IMR-90 (cell line): ENCODE measurements around the gene TEX101. TPM values are rescaled to one million over a fixed set of nuclear protein-coding genes. Genes with fewer than 3 reads are reported as not detected.

Experiments used
- ATAC-seq: fragments of 200-7000 bp; cut with Tn5 transposase; 2 replicates; pipeline ENCODE4 v1.9.1; 2020; ENCODE audit warnings: low read depth, mild to moderate bottlenecking, moderate library complexity
- BruUV-seq: library from RNA; stranded (reverse); fragments of 400-500 nt; replicated peaks from 2 replicates; lab custom pipeline; 2021; lab: Mats Ljungman, UMichigan
- CTCF ChIA-PET: fragments of 300-600 bp; formaldehyde crosslinking; extraction: SDS; loops from one replicate; lab custom pipeline; 2021; ENCODE audit warnings: antibody characterized with exemption; lab: Yijun Ruan, JAX
- POLR2A ChIA-PET: fragments of 300-600 bp; sonication (Branson Sonifier 250); formaldehyde crosslinking; loops from one replicate; lab custom pipeline; 2022; ENCODE audit warnings: antibody characterized with exemption; ENCODE audit not compliant: unreplicated experiment; lab: Charles Lee
- DNase-seq: peaks from one replicate; pipeline ENCODE4 v3.0.0; 2013
- H2AFZ ChIP-seq: replicated peaks from 2 replicates; pipeline ENCODE3; 2013; ENCODE audit warnings: low read length, mild to moderate bottlenecking; ENCODE audit not compliant: poor library complexity
- H2AK5ac ChIP-seq: 2 replicates; pipeline ENCODE4 v1.6.1; 2013; ENCODE audit warnings: low read depth, low read length, inconsistent platforms
- H2AK9ac ChIP-seq: replicated peaks from 2 replicates; pipeline ENCODE3; 2013; ENCODE audit warnings: mild to moderate bottlenecking, low read depth, low read length, moderate library complexity; ENCODE audit not compliant: poor library complexity
- H2BK120ac ChIP-seq: 2 replicates; pipeline ENCODE4 v1.6.1; 2013; ENCODE audit warnings: low read depth, low read length, inconsistent platforms
- H2BK15ac ChIP-seq: 3 replicates; pipeline ENCODE4 v1.6.1; 2013; ENCODE audit warnings: low read depth, low read length, inconsistent platforms
- H2BK20ac ChIP-seq: 2 replicates; pipeline ENCODE4 v1.6.1; 2013; ENCODE audit warnings: low read depth, mild to moderate bottlenecking, inconsistent platforms, low read length, moderate library complexity
- H2BK5ac ChIP-seq: 2 replicates; pipeline ENCODE4 v1.6.1; 2013; ENCODE audit warnings: mild to moderate bottlenecking, low read depth, low read length, inconsistent platforms; ENCODE audit not compliant: poor library complexity, severe bottlenecking
- H3K14ac ChIP-seq: replicated peaks from 2 replicates; pipeline ENCODE4 v1.6.1; 2013; ENCODE audit warnings: low read depth, low read length, inconsistent platforms
- H3K18ac ChIP-seq: 2 replicates; pipeline ENCODE4 v1.6.1; 2013; ENCODE audit warnings: low read depth, low read length, control low read depth
- H3K23ac ChIP-seq: 2 replicates; pipeline ENCODE4 v1.6.1; 2013; ENCODE audit warnings: low read depth, low read length, inconsistent platforms
- H3K27ac ChIP-seq: 2 replicates; pipeline ENCODE4 v1.5.1; 2013; ENCODE audit warnings: mild to moderate bottlenecking, control low read depth, low read length; ENCODE audit not compliant: insufficient read depth
- H3K27me3 ChIP-seq: 2 replicates; pipeline ENCODE4 v1.6.1; 2013; ENCODE audit warnings: low read length; ENCODE audit not compliant: control insufficient read depth, insufficient read depth
- H3K36me3 ChIP-seq: 2 replicates; pipeline ENCODE4 v1.6.1; 2013; ENCODE audit warnings: low read length, mixed read lengths; ENCODE audit not compliant: control insufficient read depth, insufficient read depth
- H3K4ac ChIP-seq: 2 replicates; pipeline ENCODE4 v1.6.1; 2013; ENCODE audit warnings: low read depth, low read length, inconsistent platforms
- H3K4me1 ChIP-seq: 2 replicates; pipeline ENCODE4 v1.6.1; 2013; ENCODE audit warnings: low read length, mixed read lengths; ENCODE audit not compliant: control insufficient read depth, insufficient read depth
- H3K4me2 ChIP-seq: 2 replicates; pipeline ENCODE4 v1.6.1; 2013; ENCODE audit warnings: low read depth, mild to moderate bottlenecking, control low read depth, low read length, moderate library complexity
- H3K4me3 ChIP-seq: 2 replicates; pipeline ENCODE4 v1.5.1; 2013; ENCODE audit warnings: low read depth, mild to moderate bottlenecking, control low read depth, low read length, moderate library complexity; ENCODE audit not compliant: insufficient read depth
- H3K56ac ChIP-seq: 2 replicates; pipeline ENCODE4 v1.6.1; 2013; ENCODE audit warnings: low read length, inconsistent platforms; ENCODE audit not compliant: insufficient read depth; ENCODE audit errors: extremely low read depth
- H3K79me1 ChIP-seq, 2 experiments: 2 replicates each; pipeline ENCODE4 v1.6.1; 2013; ENCODE audit warnings: low read length in 2 of 2, inconsistent platforms in 1 of 2, low read depth in 1 of 2
- H3K9ac ChIP-seq: 2 replicates; pipeline ENCODE4 v1.6.1; 2013; ENCODE audit warnings: low read depth, low read length, control low read depth
- H3K9me1 ChIP-seq: 2 replicates; pipeline ENCODE4 v1.6.1; 2013; ENCODE audit warnings: low read length, inconsistent platforms; ENCODE audit not compliant: insufficient read depth
- H3K9me3 ChIP-seq: 2 replicates; pipeline ENCODE4 v1.6.1; 2013; ENCODE audit warnings: low read length; ENCODE audit not compliant: control insufficient read depth, insufficient read depth
- H4K20me1 ChIP-seq: 2 replicates; pipeline ENCODE4 v1.6.1; 2013; ENCODE audit warnings: low read length, inconsistent platforms; ENCODE audit not compliant: insufficient read depth
- H4K5ac ChIP-seq: 2 replicates; pipeline ENCODE4 v1.6.1; 2013; ENCODE audit warnings: mild to moderate bottlenecking, low read depth, low read length, control low read depth
- H4K8ac ChIP-seq, 2 experiments: 2 replicates each; pipeline ENCODE4 v1.6.1; 2013; ENCODE audit warnings: low read depth in 2 of 2, low read length in 2 of 2, control low read depth in 1 of 2, inconsistent platforms in 1 of 2
- H4K91ac ChIP-seq: 2 replicates; pipeline ENCODE4 v1.6.1; 2013; ENCODE audit warnings: low read depth, low read length, inconsistent platforms; ENCODE audit not compliant: insufficient read depth
- BHLHE40 ChIP-seq: fragments of 150-350 bp; IDR thresholded peaks from 2 replicates; pipeline ENCODE4 v1.6.1; 2016; ENCODE audit warnings: mild to moderate bottlenecking, low read depth, low read length
- CEBPB ChIP-seq: IDR thresholded peaks from 2 replicates; pipeline ENCODE4 v1.6.1; 2012; ENCODE audit warnings: low read depth, low read length, improper control_type of control experiment
- CHD1 ChIP-seq: IDR thresholded peaks from 2 replicates; pipeline ENCODE4 v1.6.1; 2012; ENCODE audit warnings: low read depth, low read length, improper control_type of control experiment
- FOS ChIP-seq: fragments of 150-350 bp; IDR thresholded peaks from 2 replicates; pipeline ENCODE4 v1.6.1; 2016; ENCODE audit warnings: low read depth, low read length
- MAFK ChIP-seq: IDR thresholded peaks from 2 replicates; pipeline ENCODE4 v1.6.1; 2012; ENCODE audit warnings: low read depth, low read length, improper control_type of control experiment
- MAZ ChIP-seq: IDR thresholded peaks from 2 replicates; pipeline ENCODE4 v1.6.1; 2012; ENCODE audit warnings: low read depth, mild to moderate bottlenecking, low read length, improper control_type of control experiment, moderate library complexity, borderline replicate concordance
- MXI1 ChIP-seq: IDR thresholded peaks from 2 replicates; pipeline ENCODE4 v1.6.1; 2012; ENCODE audit warnings: low read depth, mild to moderate bottlenecking, low read length, moderate library complexity, borderline replicate concordance
- NFE2L2 ChIP-seq: fragments of 150-350 bp; IDR thresholded peaks from 2 replicates; pipeline ENCODE4 v1.6.1; 2016; ENCODE audit warnings: low read depth, mild to moderate bottlenecking, low read length
- POLR2A ChIP-seq: IDR thresholded peaks from 2 replicates; pipeline ENCODE4 v1.6.1; 2012; ENCODE audit warnings: mild to moderate bottlenecking, low read depth, low read length
- RAD21 ChIP-seq: IDR thresholded peaks from 2 replicates; pipeline ENCODE4 v1.6.1; 2012; ENCODE audit warnings: low read length, improper control_type of control experiment
- RCOR1 ChIP-seq: IDR thresholded peaks from 2 replicates; pipeline ENCODE4 v1.6.1; 2012; ENCODE audit warnings: mild to moderate bottlenecking, low read length, improper control_type of control experiment; ENCODE audit not compliant: insufficient replicate concordance
- RFX5 ChIP-seq: IDR thresholded peaks from 2 replicates; pipeline ENCODE4 v1.8.0; 2012; ENCODE audit warnings: low read depth, mild to moderate bottlenecking, low read length, moderate library complexity
- SMC3 ChIP-seq: fragments of 150-350 bp; IDR thresholded peaks from 2 replicates; pipeline ENCODE4 v1.6.1; 2016; ENCODE audit warnings: low read depth, mild to moderate bottlenecking, antibody characterized with exemption, low read length, moderate library complexity
- WGBS, 2 experiments: methylation state at CpG; one replicate each; pipeline versions ENCODE4 v1.1.5 to v1.1.7; 2013; ENCODE audit warnings: missing lambda C conversion rate in 2 of 2; ENCODE audit not compliant: insufficient read length in 1 of 2; ENCODE audit errors: extremely low coverage in 2 of 2; 5-methylcytosine and 5-hydroxymethylcytosine counted together
- dilution Hi-C: fragments of 300-500 bp; cut with HindIII; formaldehyde crosslinking; loops from one replicate; pipeline ENCODE4 v1.14.3; 2018; ENCODE audit warnings: low sequenced_read_pairs; ENCODE audit not compliant: unreplicated experiment
- in situ Hi-C: fragments of 300-500 bp; cut with MboI; formaldehyde crosslinking; loops from 3 replicates; pipeline ENCODE4 v1.14.3; 2019; ENCODE audit warnings: low sequenced_read_pairs, inconsistent platforms, mixed read lengths
- intact Hi-C: fragments of 100-400 bp; cut with micrococcal nuclease; formaldehyde crosslinking; loops from 2 replicates; pipeline ENCODE4 v1.10.0; 2022
- polyA plus RNA-seq, 3 experiments: library from polyadenylated mRNA; depleted of rRNA; stranded (reverse); fragments of >200 nt; gene quantifications; 2 replicates each; pipeline ENCODE4 v1.2.3, GENCODE V29; 2012; ENCODE audit warnings: low replicate concordance in 1 of 3
- total RNA-seq: library from RNA; depleted of rRNA; stranded (reverse); fragments of >200 nt; gene quantifications from 2 replicates; pipeline ENCODE4 v1.2.3, GENCODE V29; 2012
- TF ChIP-seq, protein P1 (sequence below): conservative IDR thresholded peaks from 2 replicates; pipeline ENCODE4 v1.5.1; 2012; ENCODE audit warnings: mild to moderate bottlenecking, low read depth, low read length, improper control_type of control experiment
- TF ChIP-seq, protein P2 (sequence below): fragments of 150-350 bp; IDR thresholded peaks from 2 replicates; pipeline ENCODE4 v1.6.1; 2017; ENCODE audit warnings: mild to moderate bottlenecking, antibody characterized with exemption, low read length, low read depth
- TF ChIP-seq, protein P3 (sequence below): fragments of 150-350 bp; IDR thresholded peaks from 2 replicates; pipeline ENCODE4 v1.6.1; 2016; ENCODE audit warnings: low read depth, mild to moderate bottlenecking, low read length, moderate library complexity, borderline replicate concordance

TEX101 gene
- total and polyA plus RNA-seq, 2 of the 4 experiments (the other 2 are of a cell fraction): not detected

GRCh38 chr19:43429395-43429794, 14.7 kb downstream of the TEX101 start:
- H3K9me3 ChIP-seq: no peaks in the 10 kb centered on the region
- H3K79me1 ChIP-seq: no peaks in the 10 kb centered on the region
- WGBS, 2 experiments: 33% methylated on average over 1 of the region's 7 CpGs; no CpG with 5 or more reads in 1 of the 2 experiments
- H2BK15ac ChIP-seq: no peak overlapping the region
- no peak overlapping the region for H2AFZ ChIP-seq
- H3K27ac ChIP-seq: no peak overlapping the region
- H3K4me3 ChIP-seq: no peak overlapping the region
- no peaks in the 10 kb centered on the region for H3K36me3 ChIP-seq
- no peak for TF ChIP-seq NFE2L2
- no peak for TF ChIP-seq POLR2A
- no peak for TF ChIP-seq MAFK
- TF ChIP-seq RFX5: no peak
- TF ChIP-seq, protein P1, sequence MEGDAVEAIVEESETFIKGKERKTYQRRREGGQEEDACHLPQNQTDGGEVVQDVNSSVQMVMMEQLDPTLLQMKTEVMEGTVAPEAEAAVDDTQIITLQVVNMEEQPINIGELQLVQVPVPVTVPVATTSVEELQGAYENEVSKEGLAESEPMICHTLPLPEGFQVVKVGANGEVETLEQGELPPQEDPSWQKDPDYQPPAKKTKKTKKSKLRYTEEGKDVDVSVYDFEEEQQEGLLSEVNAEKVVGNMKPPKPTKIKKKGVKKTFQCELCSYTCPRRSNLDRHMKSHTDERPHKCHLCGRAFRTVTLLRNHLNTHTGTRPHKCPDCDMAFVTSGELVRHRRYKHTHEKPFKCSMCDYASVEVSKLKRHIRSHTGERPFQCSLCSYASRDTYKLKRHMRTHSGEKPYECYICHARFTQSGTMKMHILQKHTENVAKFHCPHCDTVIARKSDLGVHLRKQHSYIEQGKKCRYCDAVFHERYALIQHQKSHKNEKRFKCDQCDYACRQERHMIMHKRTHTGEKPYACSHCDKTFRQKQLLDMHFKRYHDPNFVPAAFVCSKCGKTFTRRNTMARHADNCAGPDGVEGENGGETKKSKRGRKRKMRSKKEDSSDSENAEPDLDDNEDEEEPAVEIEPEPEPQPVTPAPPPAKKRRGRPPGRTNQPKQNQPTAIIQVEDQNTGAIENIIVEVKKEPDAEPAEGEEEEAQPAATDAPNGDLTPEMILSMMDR: no peak
- TF ChIP-seq SMC3: no peak
- TF ChIP-seq, protein P2, sequence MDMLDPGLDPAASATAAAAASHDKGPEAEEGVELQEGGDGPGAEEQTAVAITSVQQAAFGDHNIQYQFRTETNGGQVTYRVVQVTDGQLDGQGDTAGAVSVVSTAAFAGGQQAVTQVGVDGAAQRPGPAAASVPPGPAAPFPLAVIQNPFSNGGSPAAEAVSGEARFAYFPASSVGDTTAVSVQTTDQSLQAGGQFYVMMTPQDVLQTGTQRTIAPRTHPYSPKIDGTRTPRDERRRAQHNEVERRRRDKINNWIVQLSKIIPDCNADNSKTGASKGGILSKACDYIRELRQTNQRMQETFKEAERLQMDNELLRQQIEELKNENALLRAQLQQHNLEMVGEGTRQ: no peak
- TF ChIP-seq MAZ: no peak
- no peak for TF ChIP-seq BHLHE40
- no peak for TF ChIP-seq RCOR1
- TF ChIP-seq MXI1: no peak
- TF ChIP-seq RAD21: no peak
- TF ChIP-seq CEBPB: no peak
- TF ChIP-seq CHD1: no peak
- TF ChIP-seq, protein P3, sequence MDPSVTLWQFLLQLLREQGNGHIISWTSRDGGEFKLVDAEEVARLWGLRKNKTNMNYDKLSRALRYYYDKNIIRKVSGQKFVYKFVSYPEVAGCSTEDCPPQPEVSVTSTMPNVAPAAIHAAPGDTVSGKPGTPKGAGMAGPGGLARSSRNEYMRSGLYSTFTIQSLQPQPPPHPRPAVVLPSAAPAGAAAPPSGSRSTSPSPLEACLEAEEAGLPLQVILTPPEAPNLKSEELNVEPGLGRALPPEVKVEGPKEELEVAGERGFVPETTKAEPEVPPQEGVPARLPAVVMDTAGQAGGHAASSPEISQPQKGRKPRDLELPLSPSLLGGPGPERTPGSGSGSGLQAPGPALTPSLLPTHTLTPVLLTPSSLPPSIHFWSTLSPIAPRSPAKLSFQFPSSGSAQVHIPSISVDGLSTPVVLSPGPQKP: no peak
- no peak for TF ChIP-seq FOS
- no peak overlapping the region for H4K5ac ChIP-seq
- no peak overlapping the region for H3K9ac ChIP-seq
- no peak overlapping the region for H2BK120ac ChIP-seq
- H3K9me1 ChIP-seq: no peaks in the 10 kb centered on the region
- H3K18ac ChIP-seq: no peak overlapping the region
- DNase-seq (no peak), ATAC-seq (no peak)
- POLR2A ChIA-PET: no interaction called here
- H3K14ac ChIP-seq: no peak overlapping the region
- no peak overlapping the region for H2AK5ac ChIP-seq
- no peak overlapping the region for H2AK9ac ChIP-seq
- H3K27me3 ChIP-seq: no peaks in the 10 kb centered on the region
- H2BK5ac ChIP-seq: no peak overlapping the region
- H3K4me1 ChIP-seq: no peaks in the 10 kb centered on the region
- intact Hi-C loops: loop anchor here (10.0 kb wide), 1 partner anchor 155 kb away; no protein-coding TSS in a partner anchor
- no peak overlapping the region for H3K4ac ChIP-seq
- no peak overlapping the region for H4K8ac ChIP-seq
- in situ Hi-C loops: loop anchor here (10.0 kb wide), 1 partner anchor 325 kb away; no protein-coding TSS in a partner anchor
- H2BK20ac ChIP-seq: no peak overlapping the region
- no peaks in the 10 kb centered on the region for H4K20me1 ChIP-seq
- H4K91ac ChIP-seq: no peak overlapping the region
- H3K56ac ChIP-seq: no peak overlapping the region
- no TSS peak for BruUV-seq
- no peak overlapping the region for H3K23ac ChIP-seq
- CTCF ChIA-PET: no interaction called here
- H3K4me2 ChIP-seq: no peak overlapping the region
- dilution Hi-C loops: no loop called here
